Renal cortex interstitium (tissue), 3 donors: ENCODE data around the gene PSME2. TPM values are rescaled to one million over a fixed set of nuclear protein-coding genes. Genes with fewer than 3 reads are reported as not detected.

Experiments
- polyA plus RNA-seq, 3 donors: library from polyadenylated mRNA; unstranded; fragments of 120-200 nt; gene quantifications; one replicate each; pipeline ENCODE4 v1.2.1, GENCODE V29; 2013; ENCODE audit not compliant: insufficient read length in 3 of 3

PSME2 gene
- polyA plus RNA-seq, 3 donors, result 150 to 170 (median 152) TPM

Other genes starting within 250 kb of the PSME2 start
- gene DHRS4, start 192.8 kb downstream of the PSME2 start, polyA plus RNA-seq, result 10 to 100 TPM; 51.6 to 63.2 (median 58.2) TPM
- 10 to 100 TPM; 34.9 to 40.4 (median 35.4) TPM for gene DHRS4L2, start 157.7 kb downstream of the PSME2 start, polyA plus RNA-seq
- gene CARMIL3, start 94.6 kb downstream of the PSME2 start, polyA plus RNA-seq, result 1 to 10 TPM; 1.5 to 3.7 (median 2.7) TPM
- not detected for gene CPNE6, start 75.0 kb downstream of the PSME2 start, polyA plus RNA-seq
- 10 to 100 TPM; 28.9 to 37.3 (median 34.4) TPM for gene PCK2, start 52.3 kb downstream of the PSME2 start, polyA plus RNA-seq
- 10 to 100 TPM; 72.3 to 85.0 (median 80.7) TPM for gene DCAF11, start 31.8 kb downstream of the PSME2 start, polyA plus RNA-seq
- gene NRL, start 31.7 kb downstream of the PSME2 start, polyA plus RNA-seq, result 1 to 10 TPM; 1.5 to 2.7 (median 2.4) TPM
- 1 to 10 TPM in 1 of 3 donors, under 1 TPM in 2; 0.56 to 1.6 (median 0.79) TPM for gene FITM1, start 16.0 kb downstream of the PSME2 start, polyA plus RNA-seq
- gene PSME1, start 10.4 kb downstream of the PSME2 start, polyA plus RNA-seq, result 100 to 1,000 TPM; 198 to 220 (median 199) TPM
- 10 to 100 TPM; 18.4 to 21.1 (median 20.2) TPM for gene EMC9, start 5.0 kb downstream of the PSME2 start, polyA plus RNA-seq
- gene RNF31, start 888 bp upstream of the PSME2 start, polyA plus RNA-seq, result 10 to 100 TPM; 45.5 to 59.5 (median 50.4) TPM
- gene IRF9, start 14.7 kb upstream of the PSME2 start, polyA plus RNA-seq, result 10 to 100 TPM; 56.3 to 66.1 (median 58.3) TPM
- 10 to 100 TPM; 64.2 to 76.7 (median 67.2) TPM for gene REC8, start 25.5 kb upstream of the PSME2 start, polyA plus RNA-seq
- gene IPO4, start 42.2 kb upstream of the PSME2 start, polyA plus RNA-seq, result 10 to 100 TPM; 32.8 to 42.1 (median 40.5) TPM
- gene TM9SF1, start 48.8 kb upstream of the PSME2 start, polyA plus RNA-seq, result 10 to 100 TPM; 36.6 to 50.8 (median 47.1) TPM
- 10 to 100 TPM in 1 of 3 donors, 1 to 10 TPM in 2; 4.8 to 11.6 (median 6.8) TPM for gene TSSK4, start 59.1 kb upstream of the PSME2 start, polyA plus RNA-seq
- gene CHMP4A, start 66.9 kb upstream of the PSME2 start, polyA plus RNA-seq, result 10 to 100 TPM; 56.1 to 58.4 (median 56.9) TPM
- gene MDP1, start 69.5 kb upstream of the PSME2 start, polyA plus RNA-seq, result 10 to 100 TPM; 10.2 to 17.3 (median 13.5) TPM
- gene NEDD8, start 85.8 kb upstream of the PSME2 start, polyA plus RNA-seq, result 100 to 1,000 TPM; 198 to 251 (median 250) TPM
- gene GMPR2, start 86.3 kb upstream of the PSME2 start, polyA plus RNA-seq, result 100 to 1,000 TPM; 107 to 128 (median 115) TPM
- 10 to 100 TPM; 52.8 to 65.8 (median 61.6) TPM for gene TINF2, start 96.0 kb upstream of the PSME2 start, polyA plus RNA-seq
- gene TGM1, start 116.6 kb upstream of the PSME2 start, polyA plus RNA-seq, result 1 to 10 TPM; 1.6 to 2.1 (median 2.0) TPM
- 10 to 100 TPM; 20.0 to 25.3 (median 23.5) TPM for gene RABGGTA, start 125.0 kb upstream of the PSME2 start, polyA plus RNA-seq
- 10 to 100 TPM; 31.4 to 61.9 (median 37.9) TPM for gene DHRS1, start 153.2 kb upstream of the PSME2 start, polyA plus RNA-seq
- 10 to 100 TPM; 25.8 to 28.5 (median 26.7) TPM for gene NOP9, start 153.2 kb upstream of the PSME2 start, polyA plus RNA-seq
- gene CIDEB, start 161.4 kb upstream of the PSME2 start, polyA plus RNA-seq, result 10 to 100 TPM; 24.6 to 28.8 (median 26.5) TPM
- 1 to 10 TPM; 3.4 to 4.3 (median 3.7) TPM for gene LTB4R2, start 163.5 kb upstream of the PSME2 start, polyA plus RNA-seq
- 1 to 10 TPM; 4.1 to 6.8 (median 5.6) TPM for gene LTB4R, start 164.9 kb upstream of the PSME2 start, polyA plus RNA-seq
- gene ADCY4, start 188.5 kb upstream of the PSME2 start, polyA plus RNA-seq, result 10 to 100 TPM; 15.7 to 25.1 (median 21.6) TPM
- 1 to 10 TPM; 2.5 to 4.5 (median 3.1) TPM for gene RIPK3, start 193.4 kb upstream of the PSME2 start, polyA plus RNA-seq
- 10 to 100 TPM; 58.4 to 95.5 (median 74.1) TPM for gene NFATC4, start 221.6 kb upstream of the PSME2 start, polyA plus RNA-seq